IPS-20b (cell line): Measurements from ENCODE around the gene RNF167.
"Not testable (repeated sequence)": the region's sequence is repeated elsewhere in the genome, so short reads cannot be mapped to it uniquely, and the experiment has no call there.

Source experiments
- H3K27ac ChIP-seq: one replicate; pipeline ENCODE4 v1.5.1; 2013; ENCODE audit warnings: low read length
- H3K27me3 ChIP-seq: 2 replicates; pipeline ENCODE4 v1.6.1; 2013; ENCODE audit warnings: mild to moderate bottlenecking, low read length, inconsistent platforms; ENCODE audit not compliant: insufficient read depth
- H3K36me3 ChIP-seq: 2 replicates; pipeline ENCODE4 v1.6.1; 2013; ENCODE audit warnings: low read depth, mild to moderate bottlenecking, inconsistent platforms, low read length, moderate library complexity; ENCODE audit not compliant: insufficient read depth
- H3K4me1 ChIP-seq: 2 replicates; pipeline ENCODE4 v1.6.1; 2013; ENCODE audit warnings: mild to moderate bottlenecking, control low read depth, inconsistent platforms, low read length, moderate library complexity; ENCODE audit not compliant: insufficient read depth
- H3K4me3 ChIP-seq: 2 replicates; pipeline ENCODE4 v1.5.1; 2013; ENCODE audit warnings: mild to moderate bottlenecking, low read length, inconsistent platforms
- H3K9ac ChIP-seq: 2 replicates; pipeline ENCODE4 v1.6.1; 2013; ENCODE audit warnings: low read depth, mild to moderate bottlenecking, inconsistent platforms, low read length, moderate library complexity
- H3K9me3 ChIP-seq: 2 replicates; pipeline ENCODE4 v1.6.1; 2013; ENCODE audit warnings: mild to moderate bottlenecking, low read depth, low read length, inconsistent platforms; ENCODE audit not compliant: insufficient read depth

RNF167 gene

GRCh38 chr17:4897785-4898184 lies 42.3 kb upstream of the RNF167 start:
- H3K4me3 ChIP-seq, result no peak overlapping the region
- no peaks in the 10 kb centered on the region for H3K4me1 ChIP-seq
- H3K9me3 ChIP-seq, result no peaks in the 10 kb centered on the region
- H3K36me3 ChIP-seq, result peaks cover 39% of the 10 kb centered on the region
- peaks cover 6% of the 10 kb centered on the region; the same call in 1 of the 2 replicates for H3K27me3 ChIP-seq
- H3K9ac ChIP-seq, result no peak overlapping the region
- no peak overlapping the region for H3K27ac ChIP-seq

GRCh38 chr17:4898351-4898750 lies 41.7 kb upstream of the RNF167 start:
- Histone ChIP-seq H3K9ac (no peak overlapping the region), H3K4me3 (no peak overlapping the region), H3K36me3 (peaks cover 33% of the 10 kb centered on the region), H3K9me3 (no peaks in the 10 kb centered on the region), H3K27ac (no peak overlapping the region), H3K4me1 (no peaks in the 10 kb centered on the region), H3K27me3 (peaks cover 6% of the 10 kb centered on the region; the same call in 1 of the 2 replicates)

GRCh38 chr17:4898927-4899326 lies 41.1 kb upstream of the RNF167 start:
- H3K9ac ChIP-seq, result no peak overlapping the region

GRCh38 chr17:4899341-4900230 lies 40.5 kb upstream of the RNF167 start, which contains the start of gene C17orf107:
Gene C17orf107, plus strand, starts transcription at chr17:4899536. Its CDS starts 227 bp downstream, at chr17:4899763.
- H3K4me3 ChIP-seq, result peak within 1 kb of the TSS; percentile 56; the same call in 1 of the 2 replicates
- no peaks in the 10 kb centered on the region for H3K4me1 ChIP-seq
- H3K9ac ChIP-seq, result peak within 1 kb of the TSS; percentile 45; the same call in 1 of the 2 replicates

More at GRCh38 chr17:4898927-4899326, 41.1 kb upstream of the RNF167 start:
- no peak overlapping the region for H3K27ac ChIP-seq
- peaks cover 32% of the 10 kb centered on the region for H3K36me3 ChIP-seq
- no peaks in the 10 kb centered on the region for H3K4me1 ChIP-seq
- H3K9me3 ChIP-seq, result no peaks in the 10 kb centered on the region
- H3K4me3 ChIP-seq, result peak overlapping the region; percentile 56; the same call in 1 of the 2 replicates
- peaks cover 6% of the 10 kb centered on the region; the same call in 1 of the 2 replicates for H3K27me3 ChIP-seq

GRCh38 chr17:4900231-4901107 lies 39.6 kb upstream of the RNF167 start:
- no peaks in the 10 kb centered on the region for H3K4me1 ChIP-seq

More at GRCh38 chr17:4899341-4900230, 40.5 kb upstream of the RNF167 start, which contains the start of gene C17orf107:
- H3K36me3 ChIP-seq, result peaks cover 25% of the 10 kb centered on the region
- H3K27ac ChIP-seq, result no peak within 1 kb of the TSS
- peaks cover 6% of the 10 kb centered on the region; the same call in 1 of the 2 replicates for H3K27me3 ChIP-seq
- no peaks in the 10 kb centered on the region for H3K9me3 ChIP-seq

GRCh38 chr17:4901108-4901647 lies 38.9 kb upstream of the RNF167 start:
- Histone ChIP-seq H3K27ac (no peak overlapping the region), H3K4me3 (peak overlapping the region; percentile 56; the same call in 1 of the 2 replicates), H3K9me3 (no peaks in the 10 kb centered on the region), H3K4me1 (no peaks in the 10 kb centered on the region), H3K36me3 (peaks cover 13% of the 10 kb centered on the region), H3K27me3 (peaks cover 6% of the 10 kb centered on the region; the same call in 1 of the 2 replicates), H3K9ac (no peak overlapping the region)

More at GRCh38 chr17:4900231-4901107, 39.6 kb upstream of the RNF167 start:
- H3K27me3 ChIP-seq, result peaks cover 6% of the 10 kb centered on the region; the same call in 1 of the 2 replicates
- H3K9ac ChIP-seq, result no peak overlapping the region
- H3K4me3 ChIP-seq, result peak overlapping the region; percentile 56; the same call in 1 of the 2 replicates
- H3K27ac ChIP-seq, result no peak overlapping the region
- no peaks in the 10 kb centered on the region for H3K9me3 ChIP-seq
- H3K36me3 ChIP-seq, result peaks cover 16% of the 10 kb centered on the region

GRCh38 chr17:4901648-4902344 lies 38.3 kb upstream of the RNF167 start:
- no peaks in the 10 kb centered on the region for H3K4me1 ChIP-seq
- H3K4me3 ChIP-seq, result no peak overlapping the region
- peaks cover 7% of the 10 kb centered on the region; the same call in 1 of the 2 replicates for H3K36me3 ChIP-seq
- peaks cover 6% of the 10 kb centered on the region; the same call in 1 of the 2 replicates for H3K27me3 ChIP-seq
- H3K27ac ChIP-seq, result no peak overlapping the region
- no peak overlapping the region for H3K9ac ChIP-seq
- H3K9me3 ChIP-seq, result no peaks in the 10 kb centered on the region

- H3K9me3 ChIP-seq, result no peaks in the 10 kb centered on the region
- no peaks in the 10 kb centered on the region for H3K4me1 ChIP-seq
- no peak overlapping the region for H3K9ac ChIP-seq
- H3K36me3 ChIP-seq, result no peaks in the 10 kb centered on the region
- peaks cover 6% of the 10 kb centered on the region; the same call in 1 of the 2 replicates for H3K27me3 ChIP-seq
- H3K27ac ChIP-seq, result no peak overlapping the region
- H3K4me3 ChIP-seq, result no peak overlapping the region
Observed at GRCh38 chr17:4902540-4902939, 37.5 kb upstream of the RNF167 start.

- no peaks in the 10 kb centered on the region; the same call in 1 of the 2 replicates for H3K4me1 ChIP-seq
- peaks cover 6% of the 10 kb centered on the region; the same call in 1 of the 2 replicates for H3K27me3 ChIP-seq
- H3K9ac ChIP-seq, result no peak within 1 kb of the TSS
- H3K27ac ChIP-seq, result no peak within 1 kb of the TSS
- H3K4me3 ChIP-seq, result no peak within 1 kb of the TSS
- H3K9me3 ChIP-seq, result no peaks in the 10 kb centered on the region
- no peaks in the 10 kb centered on the region for H3K36me3 ChIP-seq
Observed at GRCh38 chr17:4903051-4903818, 36.8 kb upstream of the RNF167 start, which contains the start of gene CHRNE. Gene CHRNE, minus strand, starts transcription at chr17:4903098. Its CDS starts 35 bp downstream, at chr17:4903063.

- not testable (repeated sequence) for H3K4me1 ChIP-seq, H3K36me3 ChIP-seq, H3K9ac ChIP-seq, H3K27ac ChIP-seq, H3K27me3 ChIP-seq, H3K4me3 ChIP-seq, H3K9me3 ChIP-seq
Observed at GRCh38 chr17:4906642-4907041, 33.4 kb upstream of the RNF167 start.
